ENCODE results near the gene PRR5L.

- TF ChIP-seq CTCF (IDR thresholded peaks at IDR 0.05) (no peak), POLR2A (IDR thresholded peaks at IDR 0.05) (no peak)
Observed at GRCh38 chr11:36316049-36316448, 20.0 kb downstream of the PRR5L start.
